ENCODE results near the gene CNTLN.
"Not testable (repeated sequence)": the region's sequence is repeated elsewhere in the genome, so short reads cannot be mapped to it uniquely, and the experiment has no call there.

The CNTLN gene

GRCh38 chr9:17204611-17205152, 69.8 kb downstream of the CNTLN start:
- no peak for DNase-seq

- no peak for DNase-seq
Measured at GRCh38 chr9:17216011-17216410, 81.2 kb downstream of the CNTLN start.

- no peak for DNase-seq
Measured at GRCh38 chr9:17216646-17217045, 81.8 kb downstream of the CNTLN start.

- no peak for DNase-seq
Measured at GRCh38 chr9:17217272-17217671, 82.4 kb downstream of the CNTLN start.

GRCh38 chr9:17219261-17219660, 84.4 kb downstream of the CNTLN start:
- no peak for DNase-seq

- no peak for DNase-seq
Measured at GRCh38 chr9:17222932-17223331, 88.1 kb downstream of the CNTLN start.

GRCh38 chr9:17225407-17225806, 90.6 kb downstream of the CNTLN start:
- no peak for DNase-seq

- DNase-seq, result no peak
Measured at GRCh38 chr9:17229945-17230560, 95.2 kb downstream of the CNTLN start.

GRCh38 chr9:17230646-17231045, 95.8 kb downstream of the CNTLN start:
- no peak for DNase-seq

GRCh38 chr9:17236147-17236546, 101.3 kb downstream of the CNTLN start:
- DNase-seq, result no peak

- DNase-seq, result no peak
Measured at GRCh38 chr9:17246770-17247169, 111.9 kb downstream of the CNTLN start.

GRCh38 chr9:17251100-17251499, 116.3 kb downstream of the CNTLN start:
- DNase-seq, result no peak

- not testable (repeated sequence) for DNase-seq
Measured at GRCh38 chr9:17268531-17269188, 133.8 kb downstream of the CNTLN start.

GRCh38 chr9:17269799-17270198, 135.0 kb downstream of the CNTLN start:
- DNase-seq, result no peak

GRCh38 chr9:17272536-17272935, 137.7 kb downstream of the CNTLN start:
- DNase-seq, result no peak

- DNase-seq, result no peak
Measured at GRCh38 chr9:17280350-17281012, 145.6 kb downstream of the CNTLN start.

GRCh38 chr9:17290673-17291072, 155.8 kb downstream of the CNTLN start:
- not testable (repeated sequence) for DNase-seq

GRCh38 chr9:17291766-17292165, 156.9 kb downstream of the CNTLN start:
- DNase-seq, result no peak

GRCh38 chr9:17293685-17294084, 158.8 kb downstream of the CNTLN start:
- DNase-seq, result no peak

GRCh38 chr9:17294822-17295624, 160.2 kb downstream of the CNTLN start:
- DNase-seq, result no peak

GRCh38 chr9:17315341-17315740, 180.5 kb downstream of the CNTLN start:
- DNase-seq, result no peak

GRCh38 chr9:17318821-17319320, 184.0 kb downstream of the CNTLN start:
- DNase-seq, result no peak

GRCh38 chr9:17319864-17320263, 185.0 kb downstream of the CNTLN start:
- no peak for DNase-seq

Data from activated CD4-positive, alpha-beta T cell treated with anti-CD3 and anti-CD28 coated beads, Interleukin-10, Interleukin-2, amounts not matched to agents 100 ng/mL and 50 ng/mL, durations not matched to agents 16 hours and 8 hours (primary cell).